GM19328 (cell line): ENCODE measurements around the gene CRYBG2.

Source experiments
- ATAC-seq: cut with Tn5 transposase; IDR thresholded peaks from one replicate; pipeline ENCODE4 v1.9.1; 2021; ENCODE audit warnings: mild to moderate bottlenecking, moderate library complexity; ENCODE audit not compliant: unreplicated experiment

The CRYBG2 gene

GRCh38 chr1:26282401-26282918 lies 71.5 kb downstream of the CRYBG2 start:
- no peak for ATAC-seq

GRCh38 chr1:26281971-26282370 lies 72.0 kb downstream of the CRYBG2 start:
- ATAC-seq = no peak

- no peak for ATAC-seq
Observed at GRCh38 chr1:26281091-26281958, 72.6 kb downstream of the CRYBG2 start.

- ATAC-seq = no peak
Observed at GRCh38 chr1:26280333-26281042, 73.4 kb downstream of the CRYBG2 start.

GRCh38 chr1:26279456-26280332 lies 74.2 kb downstream of the CRYBG2 start, which contains the start of gene SH3BGRL3:
Gene SH3BGRL3, plus strand, starts transcription at chr1:26280086. Its CDS starts 70 bp downstream, at chr1:26280156.
- ATAC-seq = peak; percentile 58

- no peak for ATAC-seq
Observed at GRCh38 chr1:26278724-26279455, 75.0 kb downstream of the CRYBG2 start.

GRCh38 chr1:26278303-26278702 lies 75.6 kb downstream of the CRYBG2 start:
- ATAC-seq = no peak

GRCh38 chr1:26277719-26278118 lies 76.2 kb downstream of the CRYBG2 start:
- ATAC-seq = no peak

GRCh38 chr1:26277261-26277661 lies 76.7 kb downstream of the CRYBG2 start:
- no peak for ATAC-seq

GRCh38 chr1:26276432-26276838 lies 77.5 kb downstream of the CRYBG2 start:
- ATAC-seq = no peak

GRCh38 chr1:26275580-26276431 lies 78.1 kb downstream of the CRYBG2 start:
- no peak for ATAC-seq

GRCh38 chr1:26274801-26275425 lies 79.0 kb downstream of the CRYBG2 start:
- no peak for ATAC-seq
